Breast epithelium (tissue), 3 donors: ENCODE data around the gene CD8B.

Experiments used
- POLR2A ChIP-seq: fragments of 450-650 bp; IDR thresholded peaks from one replicate; pipeline ENCODE4 v1.6.1; 2016; ENCODE audit warnings: antibody characterized with exemption, mild to moderate bottlenecking, moderate library complexity
- TF ChIP-seq, protein P1 (sequence below), 3 donors: fragments of 450-650 bp; IDR thresholded peaks; one replicate each; pipeline ENCODE4 v1.5.1; 2016 to 2017; ENCODE audit warnings: antibody characterized with exemption in 3 of 3, mild to moderate bottlenecking in 3 of 3, moderate library complexity in 3 of 3

DNA sequence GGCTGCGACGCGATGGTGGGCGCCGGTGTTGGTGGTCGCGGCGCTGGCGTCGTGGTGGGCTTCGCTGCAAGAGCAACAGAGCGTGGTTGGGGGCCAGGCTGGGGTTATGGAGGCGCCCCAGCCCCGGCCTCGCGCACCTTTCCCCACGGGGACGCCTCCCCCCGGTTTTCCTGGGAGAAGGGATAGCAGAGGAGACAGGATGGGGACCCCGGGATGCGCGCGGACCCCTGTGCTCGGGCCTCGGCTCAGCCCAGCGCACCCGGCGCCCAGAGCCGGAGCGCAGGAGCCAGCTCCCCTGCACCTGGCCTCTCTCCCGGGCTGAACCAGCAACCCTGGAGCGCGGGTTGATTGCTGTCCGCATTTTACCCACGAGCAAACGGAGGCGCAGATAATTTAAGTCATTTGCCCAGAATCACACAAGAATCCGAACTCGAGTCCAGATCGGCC, 72.0 kb downstream of the CD8B start:
- TF ChIP-seq, protein P1, sequence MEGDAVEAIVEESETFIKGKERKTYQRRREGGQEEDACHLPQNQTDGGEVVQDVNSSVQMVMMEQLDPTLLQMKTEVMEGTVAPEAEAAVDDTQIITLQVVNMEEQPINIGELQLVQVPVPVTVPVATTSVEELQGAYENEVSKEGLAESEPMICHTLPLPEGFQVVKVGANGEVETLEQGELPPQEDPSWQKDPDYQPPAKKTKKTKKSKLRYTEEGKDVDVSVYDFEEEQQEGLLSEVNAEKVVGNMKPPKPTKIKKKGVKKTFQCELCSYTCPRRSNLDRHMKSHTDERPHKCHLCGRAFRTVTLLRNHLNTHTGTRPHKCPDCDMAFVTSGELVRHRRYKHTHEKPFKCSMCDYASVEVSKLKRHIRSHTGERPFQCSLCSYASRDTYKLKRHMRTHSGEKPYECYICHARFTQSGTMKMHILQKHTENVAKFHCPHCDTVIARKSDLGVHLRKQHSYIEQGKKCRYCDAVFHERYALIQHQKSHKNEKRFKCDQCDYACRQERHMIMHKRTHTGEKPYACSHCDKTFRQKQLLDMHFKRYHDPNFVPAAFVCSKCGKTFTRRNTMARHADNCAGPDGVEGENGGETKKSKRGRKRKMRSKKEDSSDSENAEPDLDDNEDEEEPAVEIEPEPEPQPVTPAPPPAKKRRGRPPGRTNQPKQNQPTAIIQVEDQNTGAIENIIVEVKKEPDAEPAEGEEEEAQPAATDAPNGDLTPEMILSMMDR (IDR thresholded peaks at IDR 0.05): no peak
- no peak for TF ChIP-seq POLR2A
